ENCODE measurements around the gene TP53TG5.

- TF ChIP-seq CTCF (conservative IDR thresholded peaks at IDR 0.05 in 1 of 2, IDR thresholded peaks at IDR 0.05 in 1 of 2; ENCODE audit: low read depth in 1 of 2, low read length in 2 of 2) (no peak), EZH2 (IDR thresholded peaks at IDR 0.05; ENCODE audit: low read length, missing control alignments) (no peak)
Observed at GRCh38 chr20:45363611-45364492, 14.3 kb downstream of the TP53TG5 start.

Data from fibroblast of lung (primary cell).